Mesothelial cell of epicardium (in vitro differentiated cells): Measurements from ENCODE around the gene MYB. TPM values are rescaled to one million over a fixed set of nuclear protein-coding genes. Genes with fewer than 3 reads are reported as not detected.

Experiments
- DNase-seq, 2 experiments: peaks; one replicate each; pipeline ENCODE4 v3.0.0; 2021; ENCODE audit warnings: low spot score in 2 of 2; ENCODE audit not compliant: unreplicated experiment in 2 of 2
- H3K27ac Mint-ChIP-seq: 2 replicates; pipeline ENCODE4 v1.8.0; 2021; ENCODE audit warnings: mixed read lengths
- H3K27me3 Mint-ChIP-seq: 2 replicates; pipeline ENCODE4 v1.8.0; 2021; ENCODE audit warnings: low read depth, mixed read lengths
- H3K36me3 Mint-ChIP-seq: 2 replicates; pipeline ENCODE4 v1.8.0; 2021; ENCODE audit warnings: mixed read lengths
- H3K4me1 Mint-ChIP-seq: 2 replicates; pipeline ENCODE4 v1.8.0; 2021; ENCODE audit warnings: mixed read lengths
- H3K4me3 Mint-ChIP-seq: 2 replicates; pipeline ENCODE4 v1.8.0; 2021; ENCODE audit warnings: mild to moderate bottlenecking, moderate library complexity, mixed read lengths
- H3K9me3 Mint-ChIP-seq: 2 replicates; pipeline ENCODE4 v1.8.0; 2021; ENCODE audit warnings: mixed read lengths
- CTCF ChIP-seq: fragments of 200-600 bp; sonication (generic); IDR thresholded peaks from one replicate; pipeline ENCODE4 v1.5.0; 2021; ENCODE audit warnings: antibody characterized with exemption; ENCODE audit not compliant: unreplicated experiment
- total RNA-seq: library from RNA; stranded (reverse); gene quantifications from 3 replicates; pipeline ENCODE4 v1.2.1, GENCODE V29; 2021

MYB gene
- total RNA-seq, result 1.6 to 2.4 TPM (median 2.0 TPM) in 3 replicates

- H3K27me3 Mint-ChIP-seq, result peaks cover 46% of the 10 kb centered on the region
- peak within 1 kb of the TSS; percentile 68 for H3K4me3 Mint-ChIP-seq
- no peaks in the 10 kb centered on the region for H3K36me3 Mint-ChIP-seq
- peaks cover 35% of the 10 kb centered on the region for H3K4me1 Mint-ChIP-seq
- TF ChIP-seq CTCF, result no peak
- DNase-seq, result peak in 1 of 2 experiments; percentile 75
- H3K27ac Mint-ChIP-seq, result peak within 1 kb of the TSS; percentile 51
- H3K9me3 Mint-ChIP-seq, result peaks cover 6% of the 10 kb centered on the region
Measured at GRCh38 chr6:135180542-135181332, at the start of gene MYB. Gene MYB (plus strand): TSS chr6:135181308. CDS start chr6:135181514, 206 bp downstream.

GRCh38 chr6:135132776-135133175 is 48.3 kb upstream of the MYB start:
- Mint-ChIP-seq H3K9me3 (no peaks in the 10 kb centered on the region), H3K4me1 (peaks cover 10% of the 10 kb centered on the region), H3K36me3 (no peaks in the 10 kb centered on the region), H3K27me3 (no peaks in the 10 kb centered on the region), H3K4me3 (no peak overlapping the region), H3K27ac (no peak overlapping the region)
- no peak for DNase-seq
- no peak for TF ChIP-seq CTCF

GRCh38 chr6:135135835-135136234 is 45.3 kb upstream of the MYB start:
- DNase-seq, result no peak
- no peak overlapping the region for H3K4me3 Mint-ChIP-seq
- no peaks in the 10 kb centered on the region for H3K36me3 Mint-ChIP-seq
- no peaks in the 10 kb centered on the region for H3K9me3 Mint-ChIP-seq
- H3K27me3 Mint-ChIP-seq, result peaks cover 11% of the 10 kb centered on the region
- no peak overlapping the region for H3K27ac Mint-ChIP-seq
- no peak for TF ChIP-seq CTCF
- peaks cover 11% of the 10 kb centered on the region for H3K4me1 Mint-ChIP-seq

- DNase-seq, result no peak
- Mint-ChIP-seq H3K4me3 (no peak overlapping the region), H3K27ac (no peak overlapping the region), H3K27me3 (peaks cover 14% of the 10 kb centered on the region), H3K36me3 (no peaks in the 10 kb centered on the region), H3K9me3 (no peaks in the 10 kb centered on the region), H3K4me1 (peaks cover 11% of the 10 kb centered on the region)
- no peak for TF ChIP-seq CTCF
Measured at GRCh38 chr6:135137826-135138225, 43.3 kb upstream of the MYB start.

- Mint-ChIP-seq H3K4me3 (no peak overlapping the region), H3K9me3 (no peaks in the 10 kb centered on the region), H3K27ac (no peak overlapping the region), H3K27me3 (peaks cover 14% of the 10 kb centered on the region), H3K4me1 (peaks cover 14% of the 10 kb centered on the region), H3K36me3 (no peaks in the 10 kb centered on the region)
- TF ChIP-seq CTCF, result no peak
- DNase-seq, result no peak
Measured at GRCh38 chr6:135141182-135141581, 39.9 kb upstream of the MYB start.
